Fibroblast of lung (primary cell): ENCODE measurements around the gene PPP1R18. TPM values are rescaled to one million over a fixed set of nuclear protein-coding genes. Genes with fewer than 3 reads are reported as not detected.

ENCODE experiments used
- DNase-seq, 2 donors: peaks; one replicate each; pipeline versions ENCODE4 v3.0.0 to v3.0.0-alpha.2; 2010; ENCODE audit warnings: low read depth in 2 of 2
- H2AFZ ChIP-seq: 2 replicates; pipeline ENCODE4 v1.5.1; 2012; ENCODE audit warnings: low read length, control low read depth, inconsistent platforms
- H3K27ac ChIP-seq: 2 replicates; pipeline ENCODE4 v1.5.1; 2011; ENCODE audit warnings: low read length, control low read depth; ENCODE audit not compliant: insufficient read depth
- H3K27me3 ChIP-seq: 2 replicates; pipeline ENCODE4 v1.5.1; 2011; ENCODE audit warnings: mild to moderate bottlenecking, low read length; ENCODE audit not compliant: control insufficient read depth, insufficient read depth
- H3K36me3 ChIP-seq: 2 replicates; pipeline ENCODE4 v1.5.1; 2011; ENCODE audit warnings: low read length; ENCODE audit not compliant: control insufficient read depth, insufficient read depth
- H3K4me1 ChIP-seq: 2 replicates; pipeline ENCODE4 v1.5.1; 2011; ENCODE audit warnings: low read length; ENCODE audit not compliant: control insufficient read depth, insufficient read depth; ENCODE audit errors: extremely low read depth
- H3K4me2 ChIP-seq: 2 replicates; pipeline ENCODE4 v1.5.1; 2011; ENCODE audit warnings: low read length, control low read depth; ENCODE audit not compliant: insufficient read depth; ENCODE audit errors: extremely low read depth
- H3K4me3 ChIP-seq, 4 experiments: fragments of 200-600 bp in 1 of 4; sonication (generic) in 1 of 4; replicated peaks in 1 of 4; 2 replicates each; pipeline ENCODE4 v1.5.1; 2011 to 2016; ENCODE audit warnings: low read length in 4 of 4, low read depth in 3 of 4, mild to moderate bottlenecking in 3 of 4, control low read depth in 2 of 4, inconsistent platforms in 1 of 4, mixed read lengths in 1 of 4; ENCODE audit not compliant: insufficient read depth in 1 of 4; ENCODE audit errors: control extremely low read depth in 1 of 4
- H3K79me2 ChIP-seq: 2 replicates; pipeline ENCODE4 v1.5.1; 2012; ENCODE audit warnings: mild to moderate bottlenecking, low read length, inconsistent platforms; ENCODE audit not compliant: control insufficient read depth, insufficient read depth
- H3K9ac ChIP-seq: 2 replicates; pipeline ENCODE4 v1.5.1; 2011; ENCODE audit warnings: mild to moderate bottlenecking, low read length, control low read depth; ENCODE audit not compliant: insufficient read depth
- H3K9me3 ChIP-seq: 2 replicates; pipeline ENCODE4 v1.5.1; 2012; ENCODE audit warnings: low read depth, low read length; ENCODE audit not compliant: control insufficient read depth, insufficient read depth
- H4K20me1 ChIP-seq: 2 replicates; pipeline ENCODE4 v1.5.1; 2011; ENCODE audit warnings: low read length; ENCODE audit not compliant: control insufficient read depth, insufficient read depth; ENCODE audit errors: extremely low read depth
- EZH2 ChIP-seq: IDR thresholded peaks from 2 replicates; pipeline ENCODE4 v1.5.1; 2012; ENCODE audit warnings: low read length, control low read depth, mild to moderate bottlenecking; ENCODE audit errors: missing control alignments
- polyA plus RNA-seq, 2 donors: library from polyadenylated mRNA; depleted of rRNA in 1 of 2; stranded (reverse) in 1 of 2; unstranded in 1 of 2; fragments of >200 nt; gene quantifications; 2 replicates each; pipeline ENCODE4 v1.2.1, GENCODE V29; 2011 to 2012; ENCODE audit warnings: missing spikeins in 1 of 2
- total RNA-seq: library from RNA; depleted of rRNA; stranded (reverse); fragments of >200 nt; gene quantifications from 2 replicates; pipeline ENCODE4 v1.2.1, GENCODE V29; 2014
- TF ChIP-seq, protein P1 (sequence below), 2 donors: IDR thresholded peaks in 1 of 2; conservative IDR thresholded peaks in 1 of 2; 1 replicate in 1 of 2; 2 replicates in 1 of 2; pipeline ENCODE4 v1.5.1; 2011 to 2012; ENCODE audit warnings: low read length in 2 of 2, control low read depth in 1 of 2, inconsistent platforms in 1 of 2, low read depth in 1 of 2, mild to moderate bottlenecking in 1 of 2

The PPP1R18 gene
- total and polyA plus RNA-seq, 2 donors (not counting 1 experiment from before 2014, with no cell fraction given), result 63.4 to 92.6 TPM

DNA sequence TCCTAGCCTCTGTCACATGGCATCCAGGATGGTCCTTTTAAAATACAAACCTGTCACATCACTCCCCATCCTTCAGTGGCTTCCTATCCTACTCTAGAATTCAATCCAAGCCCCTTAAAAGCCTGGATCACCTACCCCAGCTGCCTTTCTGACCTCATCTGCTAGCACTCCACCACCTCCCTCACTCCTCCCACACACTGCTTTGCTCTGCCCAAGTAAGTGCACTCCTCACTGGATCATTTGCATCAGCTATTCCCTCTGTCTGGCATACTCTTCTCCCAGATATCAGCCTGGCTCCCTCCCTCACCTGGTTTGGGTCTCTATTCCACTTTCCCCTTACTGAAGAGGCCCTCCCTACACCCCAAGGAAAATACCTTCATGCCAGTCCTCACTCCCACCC, 29.0 kb downstream of the PPP1R18 start:
- Histone ChIP-seq H3K4me3 (no peak overlapping the region), H3K27ac (no peak overlapping the region), H3K27me3 (no peaks in the 10 kb centered on the region), H3K9me3 (no peaks in the 10 kb centered on the region), H3K9ac (no peak overlapping the region), H3K36me3 (peaks cover 19% of the 10 kb centered on the region), H3K79me2 (no peaks in the 10 kb centered on the region), H2AFZ (no peak overlapping the region), H3K4me2 (no peak overlapping the region), H4K20me1 (no peaks in the 10 kb centered on the region), H3K4me1 (no peaks in the 10 kb centered on the region)
- DNase-seq, result no peak
- TF ChIP-seq, protein P1, sequence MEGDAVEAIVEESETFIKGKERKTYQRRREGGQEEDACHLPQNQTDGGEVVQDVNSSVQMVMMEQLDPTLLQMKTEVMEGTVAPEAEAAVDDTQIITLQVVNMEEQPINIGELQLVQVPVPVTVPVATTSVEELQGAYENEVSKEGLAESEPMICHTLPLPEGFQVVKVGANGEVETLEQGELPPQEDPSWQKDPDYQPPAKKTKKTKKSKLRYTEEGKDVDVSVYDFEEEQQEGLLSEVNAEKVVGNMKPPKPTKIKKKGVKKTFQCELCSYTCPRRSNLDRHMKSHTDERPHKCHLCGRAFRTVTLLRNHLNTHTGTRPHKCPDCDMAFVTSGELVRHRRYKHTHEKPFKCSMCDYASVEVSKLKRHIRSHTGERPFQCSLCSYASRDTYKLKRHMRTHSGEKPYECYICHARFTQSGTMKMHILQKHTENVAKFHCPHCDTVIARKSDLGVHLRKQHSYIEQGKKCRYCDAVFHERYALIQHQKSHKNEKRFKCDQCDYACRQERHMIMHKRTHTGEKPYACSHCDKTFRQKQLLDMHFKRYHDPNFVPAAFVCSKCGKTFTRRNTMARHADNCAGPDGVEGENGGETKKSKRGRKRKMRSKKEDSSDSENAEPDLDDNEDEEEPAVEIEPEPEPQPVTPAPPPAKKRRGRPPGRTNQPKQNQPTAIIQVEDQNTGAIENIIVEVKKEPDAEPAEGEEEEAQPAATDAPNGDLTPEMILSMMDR (conservative IDR thresholded peaks at IDR 0.05 in 1 of 2, IDR thresholded peaks at IDR 0.05 in 1 of 2; ENCODE audit: low read depth in 1 of 2, low read length in 2 of 2), result no peak
- no peak for TF ChIP-seq EZH2

DNA sequence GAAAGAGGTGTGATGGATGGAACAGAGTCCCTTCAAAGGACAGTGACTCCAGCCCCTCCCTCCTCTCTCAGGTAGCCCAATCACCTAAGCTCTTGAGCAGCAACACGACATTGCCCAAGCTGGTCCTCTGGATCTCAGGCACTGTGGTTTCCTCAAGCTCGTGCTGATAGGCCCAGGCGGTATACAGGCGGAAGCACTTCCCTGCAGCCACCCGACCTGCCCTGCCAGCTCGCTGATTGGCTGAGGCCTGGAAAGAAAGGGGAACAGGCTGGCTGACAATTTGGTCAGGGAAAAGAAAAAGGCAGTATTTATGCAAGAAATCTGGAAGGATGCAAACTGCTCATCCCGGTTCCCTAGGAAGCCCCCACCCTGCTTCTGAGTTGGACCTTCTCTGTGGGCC, 29.9 kb downstream of the PPP1R18 start:
- H3K27ac ChIP-seq, result no peak overlapping the region
- H3K36me3 ChIP-seq, result peaks cover 15% of the 10 kb centered on the region
- no peak overlapping the region for H3K9ac ChIP-seq
- no peaks in the 10 kb centered on the region for H3K9me3 ChIP-seq
- TF ChIP-seq, protein P1 (conservative IDR thresholded peaks at IDR 0.05 in 1 of 2, IDR thresholded peaks at IDR 0.05 in 1 of 2; ENCODE audit: low read depth in 1 of 2, low read length in 2 of 2), result no peak
- TF ChIP-seq EZH2, result no peak
- no peak overlapping the region for H3K4me2 ChIP-seq
- no peaks in the 10 kb centered on the region for H3K4me1 ChIP-seq
- H4K20me1 ChIP-seq, result no peaks in the 10 kb centered on the region
- no peaks in the 10 kb centered on the region for H3K79me2 ChIP-seq
- no peaks in the 10 kb centered on the region for H3K27me3 ChIP-seq
- H2AFZ ChIP-seq, result no peak overlapping the region
- DNase-seq, result no peak
- H3K4me3 ChIP-seq, result no peak overlapping the region

DNA sequence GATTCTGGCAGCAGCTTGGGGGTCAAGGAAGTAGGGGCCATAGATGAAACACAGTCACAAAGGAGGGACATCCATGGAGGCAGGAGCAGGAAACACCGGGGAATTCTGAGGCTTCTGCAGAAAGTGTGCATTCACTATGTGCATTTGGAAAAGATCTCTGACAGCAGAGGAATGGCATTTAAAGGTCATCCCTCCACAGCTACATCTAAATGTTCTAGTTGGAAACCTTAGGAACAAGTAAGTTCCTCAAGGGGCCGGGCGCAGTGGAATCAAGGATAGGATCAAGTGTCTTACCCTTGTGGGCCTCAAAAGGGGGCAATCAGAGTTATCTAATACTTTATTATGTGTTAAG, 30.7 kb downstream of the PPP1R18 start:
- Histone ChIP-seq H3K4me1 (no peaks in the 10 kb centered on the region), H3K79me2 (no peaks in the 10 kb centered on the region), H3K36me3 (peaks cover 14% of the 10 kb centered on the region), H3K4me3 (no peak overlapping the region), H3K27ac (no peak overlapping the region), H3K27me3 (no peaks in the 10 kb centered on the region), H3K9ac (no peak overlapping the region), H2AFZ (no peak overlapping the region), H3K9me3 (no peaks in the 10 kb centered on the region), H3K4me2 (no peak overlapping the region), H4K20me1 (no peaks in the 10 kb centered on the region)
- TF ChIP-seq, protein P1 (conservative IDR thresholded peaks at IDR 0.05 in 1 of 2, IDR thresholded peaks at IDR 0.05 in 1 of 2; ENCODE audit: low read depth in 1 of 2, low read length in 2 of 2), result no peak
- no peak for TF ChIP-seq EZH2
- DNase-seq, result no peak
